ENCODE data around the gene APOA4. TPM values are rescaled to one million over a fixed set of nuclear protein-coding genes. Genes with fewer than 3 reads are reported as not detected.

The APOA4 gene
- total and polyA plus RNA-seq, 7 donors, result 0.04 to 5.3 (median 3.0) TPM; not detected in 4

GRCh38 chr11:116857936-116858335 is 34.8 kb upstream of the APOA4 start:
- Histone ChIP-seq H3K9me3 (no peaks in the 10 kb centered on the region), H3K27me3 (no peaks in the 10 kb centered on the region), H3K27ac (no peak overlapping the region), H3K36me3 (peaks cover 15 to 89% (median 48%) of the 10 kb centered on the region in 4 donors), H3K4me1 (peaks cover 0 to 15% (median under 1%) of the 10 kb centered on the region in 4 donors), H3K4me3 (no peak overlapping the region)
- intact Hi-C loops (cut with DNase I), result no loop called here
- whole genome bisulfite sequencing, 2 donors, result 89 to 93% methylated on average over 7 of the region's 7 CpGs
- no peak for DNase-seq
- TF ChIP-seq POLR2A (IDR thresholded peaks at IDR 0.05), result no peak
- no peak for TF ChIP-seq POLR2AphosphoS5 (IDR thresholded peaks at IDR 0.05)
- no peak for TF ChIP-seq EP300 (IDR thresholded peaks at IDR 0.05)
- TF ChIP-seq CTCF (IDR thresholded peaks at IDR 0.05), result no peak

- Histone ChIP-seq H3K27ac (no peak overlapping the region), H3K9me3 (no peaks in the 10 kb centered on the region), H3K36me3 (peaks cover 10 to 82% (median 43%) of the 10 kb centered on the region in 4 donors), H3K27me3 (no peaks in the 10 kb centered on the region), H3K4me1 (peaks cover 0 to 21% (median 3%) of the 10 kb centered on the region in 4 donors), H3K4me3 (no peak overlapping the region)
- WGBS, 2 donors, result 92 to 95% methylated on average over 2 of the region's 2 CpGs
- TF ChIP-seq CTCF (IDR thresholded peaks at IDR 0.05) (no peak), POLR2AphosphoS5 (IDR thresholded peaks at IDR 0.05) (no peak), POLR2A (IDR thresholded peaks at IDR 0.05) (no peak), EP300 (IDR thresholded peaks at IDR 0.05) (no peak)
- intact Hi-C loops (cut with DNase I), result no loop called here
- DNase-seq, result no peak
Observed at GRCh38 chr11:116857316-116857715, 34.2 kb upstream of the APOA4 start.

- Histone ChIP-seq H3K27ac (no peak overlapping the region), H3K4me3 (no peak overlapping the region), H3K27me3 (no peaks in the 10 kb centered on the region), H3K4me1 (peaks cover 0 to 24% (median 3%) of the 10 kb centered on the region in 4 donors), H3K36me3 (peaks cover 8 to 73% (median 34%) of the 10 kb centered on the region in 4 donors), H3K9me3 (no peaks in the 10 kb centered on the region)
- TF ChIP-seq POLR2A (IDR thresholded peaks at IDR 0.05), result no peak
- no peak for TF ChIP-seq CTCF (IDR thresholded peaks at IDR 0.05)
- no peak for DNase-seq
- intact Hi-C loops (cut with DNase I), result no loop called here
- WGBS, 2 donors, result 77 to 78% methylated on average over 5 of the region's 5 CpGs
Observed at GRCh38 chr11:116856423-116856822, 33.3 kb upstream of the APOA4 start.

GRCh38 chr11:116855413-116855812 is 32.3 kb upstream of the APOA4 start:
- no peaks in the 10 kb centered on the region for H3K27me3 ChIP-seq
- 78 to 90% methylated on average over 7 of the region's 7 CpGs for WGBS, 2 donors
- TF ChIP-seq POLR2A (IDR thresholded peaks at IDR 0.05) (no peak), POLR2AphosphoS5 (IDR thresholded peaks at IDR 0.05) (no peak), EP300 (IDR thresholded peaks at IDR 0.05) (no peak), CTCF (IDR thresholded peaks at IDR 0.05) (no peak)
- intact Hi-C loops (cut with DNase I), result no loop called here
- H3K4me1 ChIP-seq, result peaks cover 0 to 24% (median 3%) of the 10 kb centered on the region in 4 donors
- H3K36me3 ChIP-seq, result peaks cover 8 to 63% (median 27%) of the 10 kb centered on the region in 4 donors
- H3K4me3 ChIP-seq, result no peak overlapping the region
- no peak for DNase-seq
- no peaks in the 10 kb centered on the region for H3K9me3 ChIP-seq
- H3K27ac ChIP-seq, result no peak overlapping the region

- Histone ChIP-seq H3K4me1 (peaks cover 0 to 24% (median 3%) of the 10 kb centered on the region in 4 donors), H3K27me3 (no peaks in the 10 kb centered on the region), H3K4me3 (no peak overlapping the region), H3K27ac (no peak overlapping the region), H3K9me3 (no peaks in the 10 kb centered on the region), H3K36me3 (peaks cover 8 to 53% (median 21%) of the 10 kb centered on the region in 4 donors)
- TF ChIP-seq CTCF (IDR thresholded peaks at IDR 0.05) (no peak), EP300 (IDR thresholded peaks at IDR 0.05) (no peak), POLR2AphosphoS5 (IDR thresholded peaks at IDR 0.05) (no peak), POLR2A (IDR thresholded peaks at IDR 0.05) (no peak)
- no peak for DNase-seq
- intact Hi-C loops (cut with DNase I), result no loop called here
- 20 to 35% methylated on average over 6 of the region's 6 CpGs for WGBS, 2 donors
Observed at GRCh38 chr11:116853461-116854073, 30.5 kb upstream of the APOA4 start.

Measured in sigmoid colon (tissue), 7 donors.